ENCODE data around the gene ERH. TPM values are rescaled to one million over a fixed set of nuclear protein-coding genes. Genes with fewer than 3 reads are reported as not detected.

Gene ERH
- total RNA-seq, 1 experiment from 2014 or later, result 388 TPM

DNA sequence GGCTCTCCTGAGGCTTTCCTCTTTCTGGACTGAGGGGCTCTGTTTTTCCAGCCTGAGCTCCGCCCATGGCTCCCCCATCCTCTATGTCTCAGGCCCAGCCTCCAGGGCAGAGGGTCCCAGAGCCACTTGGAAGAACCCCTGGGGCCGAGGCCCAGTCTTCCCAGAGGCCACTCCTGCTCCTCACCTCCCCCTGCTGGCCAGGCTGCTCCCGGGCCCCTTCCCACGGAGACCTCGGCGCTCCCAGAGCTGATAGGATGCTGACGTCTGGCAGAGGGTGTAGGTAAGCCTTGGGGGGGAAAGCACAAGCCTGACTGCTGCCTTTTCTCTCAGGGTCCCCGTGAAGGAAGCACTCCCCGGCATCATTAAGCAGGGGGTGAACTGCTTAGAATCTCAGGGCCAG, 51.4 kb downstream of the ERH start:
- peaks cover 17% of the 10 kb centered on the region for H3K4me1 Mint-ChIP-seq (ENCODE audit: low read depth, unreplicated experiment)
- DNase-seq, result peak; percentile 55 to 68
- POLR2A ChIA-PET, result no interaction called here

DNA sequence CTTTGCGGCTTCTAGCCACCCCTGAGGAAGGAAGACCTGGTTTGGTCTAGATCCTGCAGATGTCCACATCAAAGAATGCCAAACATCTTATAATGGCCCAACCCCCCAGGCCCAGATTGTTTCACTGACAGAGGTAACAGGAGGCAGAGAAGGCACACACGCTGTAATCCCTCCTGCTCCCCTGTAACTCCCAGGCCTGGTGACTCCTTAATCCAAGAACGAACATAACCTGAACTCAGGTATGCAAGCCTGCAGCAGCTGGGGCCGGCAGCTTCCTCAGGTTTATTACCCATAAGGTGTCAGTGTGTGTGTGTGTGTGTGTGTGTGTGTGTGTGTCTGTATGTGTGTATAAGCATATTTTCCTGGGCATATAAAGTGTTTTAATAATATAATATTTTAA, 52.7 kb downstream of the ERH start:
- H3K4me3 Mint-ChIP-seq (ENCODE audit: unreplicated experiment), result peak overlapping the region; percentile 42
- H3K27ac Mint-ChIP-seq (ENCODE audit: unreplicated experiment), result peak overlapping the region; percentile 33
- peak; percentile 69 to 80 for DNase-seq
- Histone ChIP-seq H3K36me3 (ENCODE audit: control insufficient read depth, insufficient read depth, low read length) (no peaks in the 10 kb centered on the region), H3K9me3 (no peaks in the 10 kb centered on the region), H3K4me3 (ENCODE audit: low read depth, low read length) (no peak overlapping the region), H3K4me1 (no peaks in the 10 kb centered on the region), H3K27me3 (replicated peaks; ENCODE audit: control insufficient read depth, insufficient read depth, low read length) (no peaks in the 10 kb centered on the region)
- peaks cover 17% of the 10 kb centered on the region for H3K4me1 Mint-ChIP-seq (ENCODE audit: low read depth, unreplicated experiment)
- POLR2A ChIA-PET, result no interaction called here
- TF ChIP-seq, protein P1, sequence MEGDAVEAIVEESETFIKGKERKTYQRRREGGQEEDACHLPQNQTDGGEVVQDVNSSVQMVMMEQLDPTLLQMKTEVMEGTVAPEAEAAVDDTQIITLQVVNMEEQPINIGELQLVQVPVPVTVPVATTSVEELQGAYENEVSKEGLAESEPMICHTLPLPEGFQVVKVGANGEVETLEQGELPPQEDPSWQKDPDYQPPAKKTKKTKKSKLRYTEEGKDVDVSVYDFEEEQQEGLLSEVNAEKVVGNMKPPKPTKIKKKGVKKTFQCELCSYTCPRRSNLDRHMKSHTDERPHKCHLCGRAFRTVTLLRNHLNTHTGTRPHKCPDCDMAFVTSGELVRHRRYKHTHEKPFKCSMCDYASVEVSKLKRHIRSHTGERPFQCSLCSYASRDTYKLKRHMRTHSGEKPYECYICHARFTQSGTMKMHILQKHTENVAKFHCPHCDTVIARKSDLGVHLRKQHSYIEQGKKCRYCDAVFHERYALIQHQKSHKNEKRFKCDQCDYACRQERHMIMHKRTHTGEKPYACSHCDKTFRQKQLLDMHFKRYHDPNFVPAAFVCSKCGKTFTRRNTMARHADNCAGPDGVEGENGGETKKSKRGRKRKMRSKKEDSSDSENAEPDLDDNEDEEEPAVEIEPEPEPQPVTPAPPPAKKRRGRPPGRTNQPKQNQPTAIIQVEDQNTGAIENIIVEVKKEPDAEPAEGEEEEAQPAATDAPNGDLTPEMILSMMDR (IDR thresholded peaks at IDR 0.05; ENCODE audit: insufficient read depth in 1 of 2, low read depth in 1 of 2, low read length in 1 of 2, severe bottlenecking in 1 of 2, unreplicated experiment in 1 of 2), result no peak
- H3K9me3 Mint-ChIP-seq (ENCODE audit: unreplicated experiment), result no peaks in the 10 kb centered on the region
- H3K27me3 Mint-ChIP-seq (ENCODE audit: insufficient read depth, unreplicated experiment), result no peaks in the 10 kb centered on the region
- no peaks in the 10 kb centered on the region for H3K36me3 Mint-ChIP-seq (ENCODE audit: insufficient read depth, unreplicated experiment)
- CTCF ChIA-PET, result no interaction called here
- intact Hi-C loops (cut with micrococcal nuclease; ENCODE audit: unreplicated experiment), result loop anchor here (1.0 kb wide), 1 partner anchor 84 kb away; no protein-coding TSS in a partner anchor
- BruUV-seq (replicated peaks), result no TSS peak

More for the DNA sequence above, 51.4 kb downstream of the ERH start:
- Mint-ChIP-seq H3K36me3 (ENCODE audit: insufficient read depth, unreplicated experiment) (no peaks in the 10 kb centered on the region), H3K27me3 (ENCODE audit: insufficient read depth, unreplicated experiment) (no peaks in the 10 kb centered on the region), H3K27ac (ENCODE audit: unreplicated experiment) (no peak overlapping the region), H3K9me3 (ENCODE audit: unreplicated experiment) (no peaks in the 10 kb centered on the region), H3K4me3 (ENCODE audit: unreplicated experiment) (no peak overlapping the region)
- Histone ChIP-seq H3K36me3 (ENCODE audit: control insufficient read depth, insufficient read depth, low read length) (no peaks in the 10 kb centered on the region), H3K9me3 (no peaks in the 10 kb centered on the region), H3K27me3 (replicated peaks; ENCODE audit: control insufficient read depth, insufficient read depth, low read length) (no peaks in the 10 kb centered on the region), H3K4me1 (no peaks in the 10 kb centered on the region), H3K4me3 (ENCODE audit: low read depth, low read length) (no peak overlapping the region)
- CTCF ChIA-PET, result interaction anchor here (0.5 to 1.0 kb wide), 3 partner anchors 13 to 104 kb away, joined by 3 to 7 read pairs (median 5); no protein-coding TSS in a partner anchor
- BruUV-seq (replicated peaks), result no TSS peak
- intact Hi-C loops (cut with micrococcal nuclease; ENCODE audit: unreplicated experiment), result loop anchor here (1.0 kb wide), 1 partner anchor 104 kb away; no protein-coding TSS in a partner anchor
- TF ChIP-seq, protein P1 (IDR thresholded peaks at IDR 0.05; ENCODE audit: insufficient read depth in 1 of 2, low read depth in 1 of 2, low read length in 1 of 2, severe bottlenecking in 1 of 2, unreplicated experiment in 1 of 2), result peak; percentile 63 to 85

DNA sequence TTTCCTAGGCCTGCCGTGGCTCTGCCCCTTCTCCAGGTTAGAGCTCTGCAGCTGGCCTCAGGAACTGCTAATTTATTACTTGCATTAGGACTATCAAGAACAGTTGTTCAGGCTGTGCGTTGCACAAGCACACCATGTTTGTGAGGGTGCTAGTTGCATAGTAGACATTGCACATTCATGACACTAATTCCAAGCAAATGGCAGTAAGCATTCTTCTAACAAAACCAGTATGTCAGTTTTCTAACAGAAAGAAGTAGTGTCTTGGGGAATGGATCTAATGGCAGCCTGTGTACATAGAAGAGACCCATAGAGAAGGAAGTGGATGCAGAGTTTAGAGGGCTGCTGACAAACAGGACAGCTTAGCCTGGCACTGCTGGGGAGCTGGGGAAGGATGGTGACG, 53.9 kb downstream of the ERH start:
- H3K4me1 Mint-ChIP-seq (ENCODE audit: low read depth, unreplicated experiment), result peaks cover 17% of the 10 kb centered on the region
- DNase-seq, result no peak
- no peaks in the 10 kb centered on the region for H3K27me3 Mint-ChIP-seq (ENCODE audit: insufficient read depth, unreplicated experiment)
- BruUV-seq (replicated peaks), result no TSS peak
- Histone ChIP-seq H3K4me3 (ENCODE audit: low read depth, low read length) (no peak overlapping the region), H3K9me3 (no peaks in the 10 kb centered on the region), H3K36me3 (ENCODE audit: control insufficient read depth, insufficient read depth, low read length) (no peaks in the 10 kb centered on the region), H3K4me1 (no peaks in the 10 kb centered on the region), H3K27me3 (replicated peaks; ENCODE audit: control insufficient read depth, insufficient read depth, low read length) (no peaks in the 10 kb centered on the region)
- ChIA-PET POLR2A (interaction anchor here (0.6 kb wide), 1 partner anchor 16 kb away, joined by 3 read pairs; no protein-coding TSS in a partner anchor), CTCF (interaction anchor here (1.0 kb wide), 1 partner anchor 47 kb away, joined by 3 read pairs; no protein-coding TSS in a partner anchor)
- no peaks in the 10 kb centered on the region for H3K9me3 Mint-ChIP-seq (ENCODE audit: unreplicated experiment)
- intact Hi-C loops (cut with micrococcal nuclease; ENCODE audit: unreplicated experiment), result no loop called here
- TF ChIP-seq, protein P1 (IDR thresholded peaks at IDR 0.05; ENCODE audit: insufficient read depth in 1 of 2, low read depth in 1 of 2, low read length in 1 of 2, severe bottlenecking in 1 of 2, unreplicated experiment in 1 of 2), result no peak
- H3K36me3 Mint-ChIP-seq (ENCODE audit: insufficient read depth, unreplicated experiment), result no peaks in the 10 kb centered on the region
- H3K27ac Mint-ChIP-seq (ENCODE audit: unreplicated experiment), result no peak overlapping the region
- no peak overlapping the region for H3K4me3 Mint-ChIP-seq (ENCODE audit: unreplicated experiment)

All from Caco-2 (cell line).